Neural cell (in vitro differentiated cells): ENCODE measurements around the gene INPP5A. TPM values are rescaled to one million over a fixed set of nuclear protein-coding genes. Genes with fewer than 3 reads are reported as not detected.

Experiments used
- H2AFZ ChIP-seq: fragments of 200-600, 300-800 bp; sonication (generic), shearing (Covaris generic); 2 replicates; pipeline ENCODE4 v1.6.0; 2014; ENCODE audit warnings: low read depth, mild to moderate bottlenecking, antibody characterized with exemption, low read length, moderate library complexity
- H3F3A ChIP-seq: fragments of 200-600 bp; shearing (Covaris generic); 2 replicates; pipeline ENCODE4 v1.6.1; 2016; ENCODE audit warnings: mild to moderate bottlenecking, moderate library complexity, mixed read lengths, antibody characterized with exemption, low read length; ENCODE audit not compliant: insufficient read depth, poor library complexity, severe bottlenecking
- H3K27ac ChIP-seq: fragments of 200-600, 300-800 bp; sonication (generic), shearing (Covaris generic); 2 replicates; pipeline ENCODE4 v1.5.1; 2014; ENCODE audit warnings: mild to moderate bottlenecking, low read length, moderate library complexity
- H3K27me3 ChIP-seq: fragments of 300-800, 200-600 bp; sonication (generic), shearing (Covaris generic); 2 replicates; pipeline ENCODE4 v1.6.0; 2014; ENCODE audit warnings: mild to moderate bottlenecking, low read depth, low read length, moderate library complexity; ENCODE audit not compliant: insufficient read depth
- H3K36me3 ChIP-seq: fragments of 300-800, 200-600 bp; sonication (generic), shearing (Covaris generic); 2 replicates; pipeline ENCODE4 v1.5.1; 2014; ENCODE audit warnings: mild to moderate bottlenecking, antibody characterized with exemption, low read length, moderate library complexity; ENCODE audit not compliant: insufficient read depth
- H3K4me2 ChIP-seq: fragments of 300-800, 200-600 bp; sonication (generic), shearing (Covaris generic); 2 replicates; pipeline ENCODE4 v1.6.0; 2014; ENCODE audit warnings: mild to moderate bottlenecking, low read length
- H3K4me3 ChIP-seq: fragments of 300-800, 200-600 bp; sonication (generic), shearing (Covaris generic); 2 replicates; pipeline ENCODE4 v1.5.1; 2014; ENCODE audit warnings: mild to moderate bottlenecking, low read length, moderate library complexity
- H3K79me2 ChIP-seq: fragments of 200-600 bp; shearing (Covaris generic); replicated peaks from 2 replicates; pipeline ENCODE4 v1.6.0; 2014; ENCODE audit warnings: mild to moderate bottlenecking, low read length, moderate library complexity; ENCODE audit not compliant: insufficient read depth
- H3K9ac ChIP-seq: fragments of 300-800, 200-600 bp; sonication (generic), shearing (Covaris generic); 2 replicates; pipeline ENCODE4 v1.6.1; 2016; ENCODE audit warnings: mild to moderate bottlenecking, low read length, mixed read lengths
- H3K9me2 ChIP-seq: fragments of 200-600 bp; shearing (Covaris generic); 2 replicates; pipeline ENCODE4 v1.6.1; 2016; ENCODE audit warnings: mild to moderate bottlenecking, low read length, mixed read lengths; ENCODE audit not compliant: insufficient read depth
- H3K9me3 ChIP-seq: fragments of 200-600, 300-800 bp; sonication (generic), shearing (Covaris generic); 2 replicates; pipeline ENCODE4 v1.6.1; 2016; ENCODE audit warnings: mild to moderate bottlenecking, mixed run types, low read length, moderate library complexity, mixed read lengths
- H4K20me1 ChIP-seq: fragments of 200-600 bp; shearing (Covaris generic); 2 replicates; pipeline ENCODE4 v1.6.1; 2016; ENCODE audit warnings: mild to moderate bottlenecking, mixed run types; ENCODE audit not compliant: insufficient read depth
- EP300 ChIP-seq: fragments of 450-650 bp; conservative IDR thresholded peaks from 2 replicates; pipeline ENCODE4 v1.6.1; 2014; ENCODE audit warnings: antibody characterized with exemption, mild to moderate bottlenecking, moderate library complexity; ENCODE audit not compliant: poor library complexity, severe bottlenecking
- EZH2 ChIP-seq: fragments of 200-600, 300-800 bp; shearing (Covaris generic), sonication (generic); IDR thresholded peaks from 2 replicates; pipeline ENCODE4 v1.6.1; 2014; ENCODE audit warnings: antibody characterized with exemption, low read length, borderline replicate concordance, mild to moderate bottlenecking; ENCODE audit not compliant: insufficient read depth, poor library complexity, severe bottlenecking
- MXI1 ChIP-seq: fragments of 450-650 bp; conservative IDR thresholded peaks from 2 replicates; pipeline ENCODE4 v1.6.1; 2014; ENCODE audit warnings: antibody characterized with exemption, mild to moderate bottlenecking; ENCODE audit not compliant: poor library complexity, severe bottlenecking
- POLR2AphosphoS5 ChIP-seq: IDR thresholded peaks from 2 replicates; pipeline ENCODE4 v1.6.1; 2012
- RAD21 ChIP-seq: fragments of 450-650 bp; conservative IDR thresholded peaks from 2 replicates; pipeline ENCODE4 v1.6.1; 2014; ENCODE audit warnings: antibody characterized with exemption, mild to moderate bottlenecking, moderate library complexity
- SMC3 ChIP-seq: fragments of 450-650 bp; conservative IDR thresholded peaks from 2 replicates; pipeline ENCODE4 v1.6.1; 2014; ENCODE audit warnings: antibody characterized with exemption, mild to moderate bottlenecking, moderate library complexity; ENCODE audit not compliant: poor library complexity
- TAF1 ChIP-seq: IDR thresholded peaks from 2 replicates; pipeline ENCODE4 v1.6.1; 2012; ENCODE audit warnings: low read depth
- polyA plus RNA-seq: library from polyadenylated mRNA; depleted of rRNA; stranded (reverse); fragments of >200 nt; gene quantifications from 2 replicates; pipeline ENCODE4 v1.2.3, GENCODE V29; 2014
- TF ChIP-seq, protein P1 (sequence below): fragments of 450-650 bp; IDR thresholded peaks from 2 replicates; pipeline ENCODE4 v1.5.1; 2014; ENCODE audit warnings: antibody characterized with exemption, mild to moderate bottlenecking, moderate library complexity; ENCODE audit not compliant: poor library complexity, severe bottlenecking
- TF ChIP-seq, protein P2 (sequence below): IDR thresholded peaks from 2 replicates; pipeline ENCODE4 v1.6.1; 2012; ENCODE audit warnings: borderline replicate concordance

The INPP5A gene
- polyA plus RNA-seq, 1 donor from 2014 or later, result 48.8 TPM

DNA sequence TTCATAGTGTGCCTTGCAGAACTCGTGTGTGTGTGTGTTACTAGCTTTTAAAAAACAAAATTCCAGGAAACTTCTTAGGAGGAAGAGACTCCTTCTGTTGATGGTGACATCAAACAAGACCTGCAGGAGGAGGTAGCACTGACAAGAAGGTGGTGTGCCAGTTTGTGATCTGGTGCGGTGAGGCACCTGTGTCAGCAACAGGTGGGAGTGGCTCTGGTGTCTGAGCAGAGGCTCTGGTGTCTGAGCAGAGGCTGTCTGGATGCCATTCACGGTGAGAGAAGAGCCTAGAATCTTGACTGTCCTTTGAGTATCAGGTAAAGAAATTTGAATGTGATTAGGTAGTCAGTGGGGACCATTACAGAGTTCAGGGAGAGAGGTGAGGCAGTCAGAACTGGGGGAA lies 122.8 kb downstream of the INPP5A start:
- H3K36me3 ChIP-seq, result no peaks in the 10 kb centered on the region
- no peaks in the 10 kb centered on the region for H3K9me2 ChIP-seq
- no peaks in the 10 kb centered on the region for H3K27me3 ChIP-seq
- H3K9ac ChIP-seq, result no peak overlapping the region
- no peak overlapping the region for H3K4me2 ChIP-seq
- TF ChIP-seq POLR2AphosphoS5, result no peak
- H3K27ac ChIP-seq, result no peak overlapping the region
- no peaks in the 10 kb centered on the region for H3K79me2 ChIP-seq
- H3K4me3 ChIP-seq, result no peak overlapping the region
- no peak overlapping the region for H2AFZ ChIP-seq
- H3F3A ChIP-seq, result no peaks in the 10 kb centered on the region
- no peaks in the 10 kb centered on the region for H3K9me3 ChIP-seq
- H4K20me1 ChIP-seq, result no peaks in the 10 kb centered on the region

DNA sequence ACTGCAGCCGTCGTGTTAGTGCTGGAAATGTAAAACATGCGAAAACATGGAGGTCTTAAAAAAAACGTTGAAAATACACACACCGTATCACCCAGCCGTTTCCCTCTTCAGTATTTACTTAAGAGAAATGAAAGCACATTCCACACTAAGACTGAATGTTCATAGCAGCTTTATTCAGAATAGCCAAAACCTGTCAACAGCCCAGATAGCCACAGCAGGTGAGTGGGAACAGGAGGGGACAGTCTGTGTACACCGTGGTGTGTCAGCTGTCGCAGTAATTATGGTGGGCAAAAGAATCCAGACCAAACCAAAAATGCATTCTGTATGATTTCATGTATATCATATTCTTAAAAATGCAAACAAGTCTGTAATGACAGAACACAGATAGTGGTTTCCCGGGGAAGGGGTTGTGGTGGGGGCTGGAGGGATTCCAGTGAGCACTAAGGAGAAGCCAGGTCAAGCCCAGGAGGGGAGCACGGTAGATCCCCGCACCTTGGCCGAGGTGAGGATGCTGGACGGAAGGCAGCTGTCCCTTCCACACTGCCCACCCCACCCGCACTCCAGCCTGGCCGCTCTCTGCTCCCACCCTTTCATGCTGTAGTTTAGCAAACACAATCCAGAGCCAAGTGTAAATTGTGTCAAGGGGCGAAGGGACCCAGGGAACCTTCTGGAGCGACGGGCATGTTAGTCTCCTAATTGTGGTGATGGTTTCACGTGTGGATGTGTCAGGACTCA lies 124.8 kb downstream of the INPP5A start:
- Histone ChIP-seq H3K9me3 (no peaks in the 10 kb centered on the region), H3K27ac (no peak overlapping the region), H3K4me2 (no peak overlapping the region), H3K79me2 (no peaks in the 10 kb centered on the region), H3K36me3 (no peaks in the 10 kb centered on the region), H4K20me1 (no peaks in the 10 kb centered on the region), H2AFZ (no peak overlapping the region), H3K27me3 (no peaks in the 10 kb centered on the region), H3K9me2 (no peaks in the 10 kb centered on the region), H3K9ac (no peak overlapping the region), H3K4me3 (no peak overlapping the region), H3F3A (peaks cover 3% of the 10 kb centered on the region)
- TF ChIP-seq RAD21 (no peak), MXI1 (no peak), TAF1 (no peak), POLR2AphosphoS5 (no peak), EZH2 (no peak), SMC3 (no peak), EP300 (no peak)
- TF ChIP-seq, protein P1, sequence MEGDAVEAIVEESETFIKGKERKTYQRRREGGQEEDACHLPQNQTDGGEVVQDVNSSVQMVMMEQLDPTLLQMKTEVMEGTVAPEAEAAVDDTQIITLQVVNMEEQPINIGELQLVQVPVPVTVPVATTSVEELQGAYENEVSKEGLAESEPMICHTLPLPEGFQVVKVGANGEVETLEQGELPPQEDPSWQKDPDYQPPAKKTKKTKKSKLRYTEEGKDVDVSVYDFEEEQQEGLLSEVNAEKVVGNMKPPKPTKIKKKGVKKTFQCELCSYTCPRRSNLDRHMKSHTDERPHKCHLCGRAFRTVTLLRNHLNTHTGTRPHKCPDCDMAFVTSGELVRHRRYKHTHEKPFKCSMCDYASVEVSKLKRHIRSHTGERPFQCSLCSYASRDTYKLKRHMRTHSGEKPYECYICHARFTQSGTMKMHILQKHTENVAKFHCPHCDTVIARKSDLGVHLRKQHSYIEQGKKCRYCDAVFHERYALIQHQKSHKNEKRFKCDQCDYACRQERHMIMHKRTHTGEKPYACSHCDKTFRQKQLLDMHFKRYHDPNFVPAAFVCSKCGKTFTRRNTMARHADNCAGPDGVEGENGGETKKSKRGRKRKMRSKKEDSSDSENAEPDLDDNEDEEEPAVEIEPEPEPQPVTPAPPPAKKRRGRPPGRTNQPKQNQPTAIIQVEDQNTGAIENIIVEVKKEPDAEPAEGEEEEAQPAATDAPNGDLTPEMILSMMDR, result no peak
- TF ChIP-seq, protein P2, sequence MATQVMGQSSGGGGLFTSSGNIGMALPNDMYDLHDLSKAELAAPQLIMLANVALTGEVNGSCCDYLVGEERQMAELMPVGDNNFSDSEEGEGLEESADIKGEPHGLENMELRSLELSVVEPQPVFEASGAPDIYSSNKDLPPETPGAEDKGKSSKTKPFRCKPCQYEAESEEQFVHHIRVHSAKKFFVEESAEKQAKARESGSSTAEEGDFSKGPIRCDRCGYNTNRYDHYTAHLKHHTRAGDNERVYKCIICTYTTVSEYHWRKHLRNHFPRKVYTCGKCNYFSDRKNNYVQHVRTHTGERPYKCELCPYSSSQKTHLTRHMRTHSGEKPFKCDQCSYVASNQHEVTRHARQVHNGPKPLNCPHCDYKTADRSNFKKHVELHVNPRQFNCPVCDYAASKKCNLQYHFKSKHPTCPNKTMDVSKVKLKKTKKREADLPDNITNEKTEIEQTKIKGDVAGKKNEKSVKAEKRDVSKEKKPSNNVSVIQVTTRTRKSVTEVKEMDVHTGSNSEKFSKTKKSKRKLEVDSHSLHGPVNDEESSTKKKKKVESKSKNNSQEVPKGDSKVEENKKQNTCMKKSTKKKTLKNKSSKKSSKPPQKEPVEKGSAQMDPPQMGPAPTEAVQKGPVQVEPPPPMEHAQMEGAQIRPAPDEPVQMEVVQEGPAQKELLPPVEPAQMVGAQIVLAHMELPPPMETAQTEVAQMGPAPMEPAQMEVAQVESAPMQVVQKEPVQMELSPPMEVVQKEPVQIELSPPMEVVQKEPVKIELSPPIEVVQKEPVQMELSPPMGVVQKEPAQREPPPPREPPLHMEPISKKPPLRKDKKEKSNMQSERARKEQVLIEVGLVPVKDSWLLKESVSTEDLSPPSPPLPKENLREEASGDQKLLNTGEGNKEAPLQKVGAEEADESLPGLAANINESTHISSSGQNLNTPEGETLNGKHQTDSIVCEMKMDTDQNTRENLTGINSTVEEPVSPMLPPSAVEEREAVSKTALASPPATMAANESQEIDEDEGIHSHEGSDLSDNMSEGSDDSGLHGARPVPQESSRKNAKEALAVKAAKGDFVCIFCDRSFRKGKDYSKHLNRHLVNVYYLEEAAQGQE, result no peak
